ENCODE measurements around the gene GRIN1.

GRCh38 chr9:137160054-137160425, 21.1 kb downstream of the GRIN1 start:
- TF ChIP-seq CTCF (tag by site-specific recombination; IDR thresholded peaks at IDR 0.05): no peak
- TF ChIP-seq ZNF416 (tag by site-specific recombination; IDR thresholded peaks at IDR 0.05): no peak
- TF ChIP-seq ZNF518A (tag by site-specific recombination; conservative IDR thresholded peaks at IDR 0.05; ENCODE audit: low read depth): no peak
- no peak for TF ChIP-seq ZNF660 (tag by site-specific recombination; IDR thresholded peaks at IDR 0.05)
- no peak for TF ChIP-seq ZNF362 (tag by site-specific recombination; IDR thresholded peaks at IDR 0.05)
- TF ChIP-seq ZNF274 (IDR thresholded peaks at IDR 0.05; ENCODE audit: low read length): no peak
- no peak for TF ChIP-seq ZNF274 (tag by site-specific recombination; IDR thresholded peaks at IDR 0.05; ENCODE audit: borderline replicate concordance)
- no peak for TF ChIP-seq ZNF404 (tag by site-specific recombination; IDR thresholded peaks at IDR 0.05)
- TF ChIP-seq ZNF280D (tag by site-specific recombination; IDR thresholded peaks at IDR 0.05): no peak
- TF ChIP-seq ZNF677 (tag by site-specific recombination; IDR thresholded peaks at IDR 0.05): no peak
- TF ChIP-seq ZBTB17 (tag by site-specific recombination; IDR thresholded peaks at IDR 0.05): no peak
- TF ChIP-seq ZFP3 (tag by site-specific recombination; IDR thresholded peaks at IDR 0.05; ENCODE audit: low read depth): no peak
- no peak for TF ChIP-seq PRDM4 (tag by site-specific recombination; IDR thresholded peaks at IDR 0.05)
- no peak for TF ChIP-seq ATF2 (tag by site-specific recombination; IDR thresholded peaks at IDR 0.05; ENCODE audit: low read depth)
- no peak for TF ChIP-seq ZNF704 (tag by site-specific recombination; IDR thresholded peaks at IDR 0.05)

Data from HEK293 (cell line).